H1 (cell line): ENCODE data around the gene SLC6A17. TPM values are rescaled to one million over a fixed set of nuclear protein-coding genes. Genes with fewer than 3 reads are reported as not detected.

Source experiments
- CTCF ChIA-PET: fragments of 300-600 bp; sonication (Branson Sonifier 250); formaldehyde crosslinking; loops from one replicate; lab custom pipeline; 2021; ENCODE audit not compliant: partially characterized antibody; lab: Charles Lee
- POLR2A ChIA-PET: fragments of 300-600 bp; sonication (Branson Sonifier 250); formaldehyde crosslinking; loops from one replicate; lab custom pipeline; 2021; ENCODE audit warnings: inconsistent platforms; ENCODE audit not compliant: partially characterized antibody; lab: Charles Lee
- DNase-seq, 2 experiments: peaks; one replicate each; pipeline versions ENCODE4 v3.0.0 to v3.0.0-alpha.2; 2010 to 2022; ENCODE audit warnings: low spot score in 2 of 2, low read depth in 1 of 2, mixed read lengths in 1 of 2
- FAIRE-seq: peaks from 2 replicates; lab custom pipeline; 2011; peaks lifted over from hg19 to GRCh38; lab: Jason Lieb, UNC
- H2AFZ ChIP-seq: 2 replicates; pipeline ENCODE4 v1.8.1; 2012; ENCODE audit warnings: low read length, inconsistent platforms
- H2AK5ac ChIP-seq: 2 replicates; pipeline ENCODE4 v1.6.1; 2013; ENCODE audit warnings: low read depth, low read length
- H2BK120ac ChIP-seq: replicated peaks from 2 replicates; pipeline ENCODE3; 2013; ENCODE audit warnings: low read depth, low read length, inconsistent platforms
- H2BK12ac ChIP-seq: 2 replicates; pipeline ENCODE4 v1.6.1; 2013; ENCODE audit warnings: low read depth, low read length
- H2BK15ac ChIP-seq: 2 replicates; pipeline ENCODE4 v1.6.1; 2013; ENCODE audit warnings: low read length
- H2BK20ac ChIP-seq: 2 replicates; pipeline ENCODE4 v1.6.1; 2013; ENCODE audit warnings: low read length
- H2BK5ac ChIP-seq: 2 replicates; pipeline ENCODE4 v1.6.1; 2013; ENCODE audit warnings: low read depth, low read length
- H3K14ac ChIP-seq: 2 replicates; pipeline ENCODE4 v1.6.1; 2013; ENCODE audit warnings: inconsistent platforms; ENCODE audit not compliant: insufficient read length
- H3K18ac ChIP-seq: 2 replicates; pipeline ENCODE4 v1.6.1; 2013; ENCODE audit warnings: low read length; ENCODE audit errors: extremely low read depth
- H3K23ac ChIP-seq: 2 replicates; pipeline ENCODE4 v1.6.1; 2013; ENCODE audit warnings: inconsistent platforms; ENCODE audit not compliant: insufficient read length
- H3K23me2 ChIP-seq: 2 replicates; pipeline ENCODE4 v1.6.1; 2013; ENCODE audit warnings: low read depth, low read length
- H3K27ac ChIP-seq: 2 replicates; pipeline ENCODE4 v1.6.1; 2011; ENCODE audit warnings: low read depth, low read length, inconsistent platforms
- H3K27me3 ChIP-seq, 4 experiments: replicated peaks in 1 of 4; 1 replicate in 1 of 4; 2 replicates in 3 of 4; pipeline versions ENCODE4 v1.6.1 to v1.8.1; 2011 to 2013; ENCODE audit warnings: low read length in 3 of 4, mild to moderate bottlenecking in 3 of 4, inconsistent platforms in 2 of 4, mixed read lengths in 2 of 4, moderate library complexity in 1 of 4; ENCODE audit not compliant: control insufficient read depth in 3 of 4, insufficient read depth in 3 of 4; ENCODE audit errors: extremely low read depth in 1 of 4
- H3K36me3 ChIP-seq, 4 experiments: 2 replicates each; pipeline versions ENCODE4 v1.6.1 to v1.8.1; 2011 to 2013; ENCODE audit warnings: mild to moderate bottlenecking in 4 of 4, low read length in 3 of 4, moderate library complexity in 2 of 4, control low read depth in 1 of 4, inconsistent platforms in 1 of 4; ENCODE audit not compliant: insufficient read depth in 4 of 4, control insufficient read depth in 2 of 4
- H3K4ac ChIP-seq: replicated peaks from 2 replicates; pipeline ENCODE3; 2013; ENCODE audit warnings: low read length, low read depth, mixed read lengths, inconsistent platforms; ENCODE audit not compliant: insufficient read length
- H3K4me1 ChIP-seq, 4 experiments: replicated peaks in 1 of 4; 1 replicate in 1 of 4; 2 replicates in 3 of 4; pipeline versions ENCODE4 v1.6.1 to v1.8.1; 2011 to 2013; ENCODE audit warnings: low read length in 3 of 4, inconsistent platforms in 2 of 4, mixed read lengths in 1 of 4; ENCODE audit not compliant: insufficient read depth in 4 of 4, control insufficient read depth in 3 of 4
- H3K4me2 ChIP-seq, 2 experiments: 2 replicates each; pipeline versions ENCODE4 v1.6.1 to v1.8.1; 2011 to 2013; ENCODE audit warnings: low read depth in 2 of 2, low read length in 2 of 2, control low read depth in 1 of 2, inconsistent platforms in 1 of 2, mild to moderate bottlenecking in 1 of 2; ENCODE audit not compliant: insufficient read depth in 1 of 2
- H3K4me3 ChIP-seq, 4 experiments: fragments of 200-600, 300-600 bp in 1 of 4; sonication (generic), shearing (Covaris generic), sonication (Bioruptor Twin) in 1 of 4; 2 replicates each; pipeline versions ENCODE4 v1.5.1 to v1.8.1; 2011 to 2016; ENCODE audit warnings: low read length in 4 of 4, low read depth in 3 of 4, control low read depth in 2 of 4, inconsistent platforms in 2 of 4, mild to moderate bottlenecking in 2 of 4, mixed read lengths in 1 of 4, moderate library complexity in 1 of 4; ENCODE audit not compliant: insufficient read depth in 2 of 4; ENCODE audit errors: extremely low read depth in 1 of 4
- H3K56ac ChIP-seq: replicated peaks from 2 replicates; pipeline ENCODE3; 2013; ENCODE audit warnings: low read depth, mild to moderate bottlenecking, mixed read lengths, low read length, inconsistent platforms; ENCODE audit not compliant: insufficient read length
- H3K79me1 ChIP-seq: 2 replicates; pipeline ENCODE4 v1.6.1; 2013; ENCODE audit warnings: low read depth, low read length, control low read depth
- H3K79me2 ChIP-seq, 2 experiments: 2 replicates each; pipeline versions ENCODE4 v1.6.1 to v1.8.1; 2012 to 2013; ENCODE audit warnings: low read length in 2 of 2, mild to moderate bottlenecking in 2 of 2, inconsistent platforms in 1 of 2; ENCODE audit not compliant: insufficient read depth in 2 of 2, control insufficient read depth in 1 of 2
- H3K9ac ChIP-seq, 4 experiments: replicated peaks in 1 of 4; 1 replicate in 1 of 4; 2 replicates in 3 of 4; pipeline versions ENCODE4 v1.6.1 to v1.8.1; 2011 to 2013; ENCODE audit warnings: low read depth in 3 of 4, low read length in 3 of 4, control low read depth in 2 of 4, mild to moderate bottlenecking in 2 of 4, moderate library complexity in 2 of 4, inconsistent platforms in 1 of 4; ENCODE audit errors: extremely low read depth in 1 of 4
- H3K9me3 ChIP-seq, 2 experiments: 2 replicates each; pipeline versions ENCODE4 v1.6.1 to v1.8.1; 2012 to 2013; ENCODE audit warnings: mild to moderate bottlenecking in 2 of 2, moderate library complexity in 2 of 2, control low read depth in 1 of 2, inconsistent platforms in 1 of 2, low read depth in 1 of 2, low read length in 1 of 2, mixed read lengths in 1 of 2; ENCODE audit not compliant: insufficient read depth in 2 of 2
- H4K20me1 ChIP-seq, 2 experiments: replicated peaks in 1 of 2; 2 replicates each; pipeline versions ENCODE3 to v1.8.1; 2011 to 2013; ENCODE audit warnings: inconsistent platforms in 2 of 2, low read length in 2 of 2, mild to moderate bottlenecking in 1 of 2; ENCODE audit not compliant: insufficient read depth in 2 of 2, control insufficient read depth in 1 of 2
- H4K5ac ChIP-seq: 2 replicates; pipeline ENCODE4 v1.6.1; 2013; ENCODE audit warnings: low read length, low read depth, mixed read lengths, inconsistent platforms; ENCODE audit not compliant: insufficient read length
- H4K8ac ChIP-seq: 2 replicates; pipeline ENCODE4 v1.8.0; 2013; ENCODE audit warnings: mild to moderate bottlenecking, moderate library complexity, low read length, inconsistent platforms; ENCODE audit not compliant: insufficient read depth; ENCODE audit errors: extremely low read depth
- H4K91ac ChIP-seq: replicated peaks from 2 replicates; pipeline ENCODE3; 2013; ENCODE audit warnings: low read length, mixed read lengths, inconsistent platforms; ENCODE audit not compliant: insufficient read length
- BCL11A ChIP-seq, 2 experiments: IDR thresholded peaks; one replicate each; pipeline ENCODE4 v1.6.1; 2011; ENCODE audit warnings: low read depth in 2 of 2, low read length in 2 of 2, mild to moderate bottlenecking in 2 of 2
- SIX5 ChIP-seq: IDR thresholded peaks from 2 replicates; pipeline ENCODE4 v1.6.1; 2011; ENCODE audit warnings: mild to moderate bottlenecking, low read depth, low read length
- WGBS, 2 experiments: shearing (Covaris generic) in 1 of 2; methylation state at CpG; one replicate each; pipeline versions ENCODE4 v1.1.6 to v1.1.7; 2013 to 2015; ENCODE audit warnings: low lambda C conversion rate in 2 of 2, mixed read lengths in 2 of 2, inconsistent platforms in 1 of 2, low coverage in 1 of 2, missing lambda C conversion rate in 1 of 2; ENCODE audit not compliant: insufficient replicate concordance in 2 of 2, insufficient coverage in 1 of 2, insufficient read length in 1 of 2; ENCODE audit errors: extremely low coverage in 1 of 2, missing lambda C conversion rate in 1 of 2; 5-methylcytosine and 5-hydroxymethylcytosine counted together
- polyA plus RNA-seq, 7 experiments: library from polyadenylated mRNA; depleted of rRNA in 3 of 7; stranded (reverse) in 5 of 7; unstranded in 2 of 7; fragments of >200 nt in 5 of 7; fragments of 200-250 nt in 2 of 7; gene quantifications; 1 replicate in 5 of 7; 2 replicates in 1 of 7; 4 replicates in 1 of 7; pipeline versions ENCODE4 v1.2.1 to v1.2.3, GENCODE V29; 2011 to 2013; ENCODE audit warnings: missing spikeins in 2 of 7, mixed read lengths in 2 of 7
- total RNA-seq: library from RNA; stranded (reverse); fragmentation: NEBNext Ultra II Directional; extraction: Animal tissue kit (Norgen Biotek cat#: 25700); gene quantifications from 2 replicates; pipeline ENCODE4 v1.2.1, GENCODE V29; 2021

The SLC6A17 gene
- total and polyA plus RNA-seq, 2 of the 8 experiments (the other 6 are each of a cell fraction or from before 2014, with no cell fraction given): 0.15 to 0.28 TPM

DNA sequence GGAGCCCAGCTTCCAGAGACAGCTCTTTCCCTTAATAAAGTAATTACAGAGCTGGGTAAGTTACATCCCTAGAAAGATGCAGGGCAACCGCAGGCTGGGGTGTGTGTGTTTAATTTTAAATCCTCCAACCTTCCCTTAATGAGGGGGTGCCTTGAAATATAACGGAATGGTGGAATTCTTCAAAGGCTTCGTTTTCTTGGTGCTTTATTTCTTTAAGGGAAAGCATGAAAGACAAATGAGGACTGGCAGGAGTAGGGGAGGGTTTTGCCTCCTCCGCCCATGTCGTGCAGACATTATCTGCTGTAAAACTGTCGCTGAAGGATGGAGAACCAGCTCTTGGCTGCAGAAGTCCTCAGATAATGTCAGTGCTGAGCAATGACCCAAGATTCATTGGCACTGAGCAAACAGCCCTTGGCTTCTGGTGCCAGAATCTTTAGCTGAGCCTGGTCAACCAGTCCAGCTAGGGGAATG, 15.5 kb downstream of the SLC6A17 start:
- Histone ChIP-seq H3K23ac (no peak overlapping the region), H3K9me3 (no peaks in the 10 kb centered on the region), H3K56ac (no peak overlapping the region), H4K91ac (no peak overlapping the region), H3K4me2 (no peak overlapping the region), H2BK20ac (no peak overlapping the region), H3K79me2 (no peaks in the 10 kb centered on the region), H2AK5ac (no peak overlapping the region), H4K5ac (no peak overlapping the region), H3K23me2 (no peaks in the 10 kb centered on the region), H4K20me1 (no peaks in the 10 kb centered on the region), H3K4me1 (no peaks in the 10 kb centered on the region; a peak in 1 of 7 replicates), H3K4ac (no peak overlapping the region), H3K27ac (no peak overlapping the region), H2BK120ac (no peak overlapping the region), H3K9ac (no peak overlapping the region), H3K4me3 (no peak overlapping the region), H3K36me3 (no peaks in the 10 kb centered on the region), H3K79me1 (no peaks in the 10 kb centered on the region), H2AFZ (no peak overlapping the region), H2BK15ac (no peak overlapping the region), H3K18ac (no peak overlapping the region), H3K27me3 (no peaks in the 10 kb centered on the region), H4K8ac (no peak overlapping the region), H2BK12ac (no peak overlapping the region), H3K14ac (no peak overlapping the region), H2BK5ac (no peak overlapping the region)
- CTCF ChIA-PET: interaction anchor here (0.6 to 2.5 kb wide), 9 partner anchors 9 to 218 kb away, joined by 3 to 14 read pairs (median 5); no protein-coding TSS in a partner anchor
- DNase-seq (no peak), FAIRE-seq (no peak)
- TF ChIP-seq BCL11A (IDR thresholded peaks at IDR 0.05; ENCODE audit: low read depth in 2 of 2, low read length in 2 of 2): no peak
- TF ChIP-seq SIX5: no peak
- POLR2A ChIA-PET: interaction anchor here (0.5 to 1.2 kb wide), 2 partner anchors 35 to 346 kb away, joined by 3 read pairs; no protein-coding TSS in a partner anchor
- WGBS, 2 experiments: 84% methylated on average over 6 of the region's 6 CpGs; no CpG with 5 or more reads in 1 of the 2 experiments
